Endothelial cell of umbilical vein (primary cell): ENCODE data around the gene FAM174B.

Experiments
- CTCF ChIP-seq, 2 donors: IDR thresholded peaks; 1 replicate in 1 of 2; 2 replicates in 1 of 2; pipeline ENCODE4 v1.5.1; 2011; ENCODE audit warnings: low read length in 2 of 2, mild to moderate bottlenecking in 2 of 2, moderate library complexity in 2 of 2, control low read depth in 1 of 2, inconsistent platforms in 1 of 2, low read depth in 1 of 2; ENCODE audit not compliant: insufficient read depth in 1 of 2; ENCODE audit errors: extremely low read depth in 1 of 2
- EZH2 ChIP-seq: IDR thresholded peaks from 2 replicates; pipeline ENCODE4 v1.6.1; 2012; ENCODE audit warnings: borderline replicate concordance, low read depth, mild to moderate bottlenecking, moderate library complexity, low read length, inconsistent platforms; ENCODE audit not compliant: severe bottlenecking

- no peak for TF ChIP-seq CTCF (IDR thresholded peaks at IDR 0.05; ENCODE audit: extremely low read depth in 1 of 2, insufficient read depth in 1 of 2, low read depth in 1 of 2, low read length in 2 of 2)
- TF ChIP-seq EZH2: no peak
These were observed 78.9 kb downstream of the FAM174B start for GRCh38 chr15:92576597-92577200.
